Stimulated activated CD8-positive, alpha-beta memory T cell treated with anti-CD3 and anti-CD28 coated beads, Interleukin-15, amount 100 ng/mL, for 48 hours (primary cell): ENCODE measurements around the gene CCT6A.
"Not testable (repeated sequence)": the region's sequence is repeated elsewhere in the genome, so short reads cannot be mapped to it uniquely, and the experiment has no call there.

Experiments used
- DNase-seq, 2 donors: peaks; one replicate each; pipeline ENCODE4 v3.0.0-alpha.2; 2020; ENCODE audit warnings: low read depth in 2 of 2

The CCT6A gene

GRCh38 chr7:56098187-56099008 lies 46.8 kb downstream of the CCT6A start:
- DNase-seq: not testable (repeated sequence)

DNA sequence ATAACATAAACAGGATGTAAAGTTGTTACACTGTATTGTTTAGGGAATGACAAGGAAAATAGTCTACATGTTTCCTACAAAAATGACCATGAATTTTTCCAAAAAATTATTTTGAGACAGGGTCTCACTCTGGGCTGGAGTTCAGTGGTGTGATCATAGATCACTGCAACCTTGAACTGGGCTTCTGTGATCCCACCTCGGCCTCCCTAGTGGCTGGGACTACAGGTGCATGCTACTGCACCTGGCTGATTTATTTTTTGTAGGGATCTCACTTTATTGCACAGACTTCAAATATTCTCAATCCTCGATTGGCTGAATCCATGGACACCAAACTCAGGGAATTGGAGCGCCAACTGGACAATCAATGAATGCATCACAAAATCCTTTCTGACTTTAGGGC lies 48.1 kb downstream of the CCT6A start:
- no peak for DNase-seq

- not testable (repeated sequence) for DNase-seq
Observed at GRCh38 chr7:56104138-56104537, 52.6 kb downstream of the CCT6A start.

GRCh38 chr7:56105508-56105907 lies 53.9 kb downstream of the CCT6A start:
- no peak for DNase-seq

GRCh38 chr7:56106108-56107073 lies 54.8 kb downstream of the CCT6A start, which contains the start of gene CHCHD2:
Gene CHCHD2, minus strand, starts transcription at chr7:56106476. Its CDS starts 63 bp downstream, at chr7:56106413.
- DNase-seq: peak; percentile 86 to 93

- DNase-seq: no peak
Observed at GRCh38 chr7:56107954-56108258, 56.3 kb downstream of the CCT6A start.

GRCh38 chr7:56110611-56111010 lies 59.0 kb downstream of the CCT6A start:
- DNase-seq: no peak

GRCh38 chr7:56112244-56112643 lies 60.7 kb downstream of the CCT6A start:
- DNase-seq: not testable (repeated sequence)
